GM10266 (cell line): Measurements from ENCODE around the gene KDSR.

Source experiments
- DNase-seq: peaks from one replicate; pipeline ENCODE4 v3.0.0; 2012; ENCODE audit errors: extremely low spot score
- CTCF ChIP-seq: IDR thresholded peaks from 2 replicates; pipeline ENCODE4 v1.5.1; 2012; ENCODE audit warnings: mild to moderate bottlenecking, low read depth; ENCODE audit not compliant: control insufficient read depth, insufficient read depth; ENCODE audit errors: missing control alignments

Gene KDSR

GRCh38 chr18:63402246-63403162 lies 35.5 kb upstream of the KDSR start:
- TF ChIP-seq CTCF = no peak
- no peak for DNase-seq

GRCh38 chr18:63399300-63399699 lies 32.3 kb upstream of the KDSR start:
- DNase-seq = no peak
- TF ChIP-seq CTCF = no peak

GRCh38 chr18:63397349-63397748 lies 30.3 kb upstream of the KDSR start:
- no peak for DNase-seq
- no peak for TF ChIP-seq CTCF

- no peak for TF ChIP-seq CTCF
- DNase-seq = no peak
Measured at GRCh38 chr18:63395503-63395902, 28.5 kb upstream of the KDSR start.

- TF ChIP-seq CTCF = no peak
- no peak for DNase-seq
Measured at GRCh38 chr18:63394954-63395353, 27.9 kb upstream of the KDSR start.

- DNase-seq = no peak
- TF ChIP-seq CTCF = no peak
Measured at GRCh38 chr18:63387861-63388260, 20.9 kb upstream of the KDSR start.

GRCh38 chr18:63382843-63383242 lies 15.8 kb upstream of the KDSR start:
- no peak for TF ChIP-seq CTCF
- no peak for DNase-seq
